Stimulated activated CD4-positive, alpha-beta T cell treated with anti-CD3 and anti-CD28 coated beads, TNF-alpha, amount 100 ng/mL, for 1 hour (primary cell): ENCODE data around the gene METTL17.

ENCODE experiments used
- DNase-seq, 3 donors: peaks; one replicate each; pipeline ENCODE4 v3.0.0-alpha.2; 2020; ENCODE audit warnings: low read depth in 3 of 3, low spot score in 1 of 3

METTL17 gene

GRCh38 chr14:21041676-21042433, 52.1 kb downstream of the METTL17 start, which contains the start of gene RNASE7:
Gene RNASE7, plus strand, starts transcription at chr14:21042362. Its CDS starts 631 bp downstream, at chr14:21042993.
- no peak for DNase-seq

DNA sequence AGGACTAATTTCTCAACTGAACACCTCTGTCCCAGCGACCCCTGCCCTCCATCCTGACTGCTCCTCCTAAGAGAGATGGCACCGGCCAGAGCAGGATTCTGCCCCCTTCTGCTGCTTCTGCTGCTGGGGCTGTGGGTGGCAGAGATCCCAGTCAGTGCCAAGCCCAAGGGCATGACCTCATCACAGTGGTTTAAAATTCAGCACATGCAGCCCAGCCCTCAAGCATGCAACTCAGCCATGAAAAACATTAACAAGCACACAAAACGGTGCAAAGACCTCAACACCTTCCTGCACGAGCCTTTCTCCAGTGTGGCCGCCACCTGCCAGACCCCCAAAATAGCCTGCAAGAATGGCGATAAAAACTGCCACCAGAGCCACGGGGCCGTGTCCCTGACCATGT, 53.1 kb downstream of the METTL17 start:
- no peak for DNase-seq

DNA sequence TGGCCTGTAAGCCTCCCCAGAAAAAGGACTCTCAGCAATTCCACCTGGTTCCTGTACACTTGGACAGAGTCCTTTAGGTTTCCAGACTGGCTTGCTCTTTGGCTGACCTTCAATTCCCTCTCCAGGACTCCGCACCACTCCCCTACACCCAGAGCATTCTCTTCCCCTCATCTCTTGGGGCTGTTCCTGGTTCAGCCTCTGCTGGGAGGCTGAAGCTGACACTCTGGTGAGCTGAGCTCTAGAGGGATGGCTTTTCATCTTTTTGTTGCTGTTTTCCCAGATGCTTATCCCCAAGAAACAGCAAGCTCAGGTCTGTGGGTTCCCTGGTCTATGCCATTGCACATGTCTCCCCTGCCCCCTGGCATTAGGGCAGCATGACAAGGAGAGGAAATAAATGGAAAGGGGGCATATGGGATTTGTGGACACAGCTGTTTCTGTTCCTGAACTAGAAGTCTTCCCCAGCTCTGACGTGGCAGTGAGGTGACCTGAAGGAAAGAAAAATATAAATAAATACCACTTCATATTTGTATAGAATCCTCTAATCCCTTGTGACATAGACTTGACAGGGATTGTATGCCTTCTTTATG, 53.7 kb downstream of the METTL17 start:
- DNase-seq: no peak

GRCh38 chr14:21043974-21044618, 54.3 kb downstream of the METTL17 start:
- no peak for DNase-seq
